Activated naive CD4-positive, alpha-beta T cell treated with anti-CD3 and anti-CD28 coated beads, Interleukin-2, amount 50 U/mL, for 72 hours (primary cell): ENCODE measurements around the gene FRMD1. TPM values are rescaled to one million over a fixed set of nuclear protein-coding genes. Genes with fewer than 3 reads are reported as not detected.

Experiments used
- ATAC-seq, 2 donors: fragments of 150-1000 bp; cut with Tn5 transposase; 2 replicates each; pipeline ENCODE4 v1.10.0; 2021; ENCODE audit warnings: mild to moderate bottlenecking in 2 of 2, moderate library complexity in 2 of 2
- DNase-seq, 2 donors: peaks; one replicate each; pipeline ENCODE4 v3.0.0; 2021 to 2022; ENCODE audit warnings: low spot score in 2 of 2
- H3K27ac Mint-ChIP-seq, 2 donors: one replicate each; pipeline ENCODE4 v1.8.0; 2022; ENCODE audit warnings: mild to moderate bottlenecking in 2 of 2, mixed read lengths in 2 of 2
- H3K36me3 Mint-ChIP-seq, 2 donors: one replicate each; pipeline ENCODE4 v1.8.0; 2022; ENCODE audit warnings: mixed read lengths in 2 of 2
- H3K9me3 Mint-ChIP-seq, 2 donors: one replicate each; pipeline ENCODE4 v1.8.0; 2022; ENCODE audit warnings: mixed read lengths in 2 of 2
- total RNA-seq, 2 donors: library from RNA; stranded (reverse); gene quantifications; one replicate each; pipeline ENCODE4 v1.2.3, GENCODE V29; 2022

The FRMD1 gene
- total RNA-seq, 2 donors from 2014 or later, result not detected

DNA sequence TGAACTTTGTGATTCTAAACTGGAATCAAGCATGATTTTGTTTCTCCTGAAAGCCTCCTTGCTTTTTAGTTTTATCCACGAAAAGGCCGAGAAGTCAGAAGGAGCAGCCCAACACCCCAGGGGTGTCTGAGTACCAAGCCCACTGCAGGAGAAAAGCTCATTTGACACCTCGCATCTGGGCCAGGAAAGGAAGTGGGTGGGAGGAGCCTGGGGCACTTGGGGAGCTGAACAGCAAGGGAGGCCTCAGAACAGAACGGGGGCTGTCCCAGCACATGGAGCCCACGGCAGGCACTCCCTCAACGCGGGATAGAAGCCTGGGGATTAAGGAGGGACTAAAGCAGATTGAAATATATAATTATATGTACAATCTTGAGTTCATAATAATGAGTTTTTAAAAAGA, 75.0 kb downstream of the FRMD1 start:
- ATAC-seq, result no peak
- Mint-ChIP-seq H3K27ac (no peak overlapping the region), H3K36me3 (no peaks in the 10 kb centered on the region), H3K9me3 (no peaks in the 10 kb centered on the region)
- no peak for DNase-seq

Other genes with a start within 250 kb of the FRMD1 start
- not detected for gene KIF25, start 81.5 kb downstream of the FRMD1 start, total RNA-seq
- gene DACT2, start 240.6 kb upstream of the FRMD1 start, total RNA-seq, result not detected